Skeletal muscle tissue (tissue), 4 donors: ENCODE results near the gene RASGRF2. TPM values are rescaled to one million over a fixed set of nuclear protein-coding genes. Genes with fewer than 3 reads are reported as not detected.

Experiments used
- H3K27ac ChIP-seq: one replicate; pipeline ENCODE4 v1.7.0; 2013; ENCODE audit warnings: mild to moderate bottlenecking, low read depth, low read length, inconsistent platforms
- H3K27me3 ChIP-seq, 3 donors: one replicate each; pipeline ENCODE4 v1.7.0; 2013; ENCODE audit warnings: low read length in 3 of 3; ENCODE audit not compliant: control insufficient read depth in 3 of 3, insufficient read depth in 3 of 3
- H3K36me3 ChIP-seq, 3 donors: one replicate each; pipeline ENCODE4 v1.7.0; 2013; ENCODE audit warnings: low read length in 3 of 3; ENCODE audit not compliant: control insufficient read depth in 3 of 3, insufficient read depth in 3 of 3
- H3K4me1 ChIP-seq, 3 donors: one replicate each; pipeline ENCODE4 v1.7.0; 2013; ENCODE audit warnings: low read length in 3 of 3, mild to moderate bottlenecking in 3 of 3; ENCODE audit not compliant: control insufficient read depth in 3 of 3, insufficient read depth in 3 of 3
- H3K4me3 ChIP-seq, 3 donors: one replicate each; pipeline ENCODE4 v1.7.0; 2013; ENCODE audit warnings: low read length in 3 of 3
- H3K9ac ChIP-seq, 3 donors: one replicate each; pipeline ENCODE4 v1.7.0; 2013; ENCODE audit warnings: low read length in 3 of 3, mild to moderate bottlenecking in 3 of 3, moderate library complexity in 2 of 3, low read depth in 1 of 3
- H3K9me3 ChIP-seq, 3 donors: one replicate each; pipeline ENCODE4 v1.7.0; 2013; ENCODE audit warnings: low read length in 3 of 3; ENCODE audit not compliant: control insufficient read depth in 3 of 3
- total RNA-seq: library from RNA; depleted of rRNA; stranded (reverse); fragments of >200 nt; gene quantifications from one replicate; pipeline ENCODE4 v1.2.3, GENCODE V29; 2014
- donor health status: Osteomylitis.

The RASGRF2 gene
- total RNA-seq, 1 donor from 2014 or later = 1.0 TPM

DNA sequence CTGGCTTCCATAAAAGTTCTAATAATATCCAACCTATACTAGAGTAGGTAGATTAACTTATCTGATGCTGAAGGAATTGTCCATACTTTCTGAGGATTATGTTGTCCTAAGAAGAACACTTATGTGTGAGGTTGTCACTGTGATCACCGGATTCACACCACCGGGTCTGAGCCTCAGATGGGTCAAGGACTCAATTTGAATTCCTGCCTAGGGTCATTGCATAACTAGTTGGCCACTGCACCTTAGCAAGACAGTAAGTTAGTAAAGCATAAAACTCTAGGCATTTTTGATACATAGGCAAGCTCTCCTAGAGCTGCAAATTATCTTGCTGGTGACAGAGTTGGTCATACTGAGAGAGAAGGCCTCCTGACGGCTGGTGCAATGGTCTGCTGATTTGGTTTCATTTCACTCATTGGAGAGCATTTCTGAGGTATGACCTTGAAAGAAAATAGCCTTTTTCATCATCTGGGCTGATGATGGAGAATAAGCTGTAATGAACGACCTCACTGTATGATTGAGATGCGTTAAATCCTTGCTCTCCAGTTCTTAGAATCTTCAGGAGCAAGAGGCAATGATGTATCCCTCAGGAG is 200.9 kb downstream of the RASGRF2 start:
- Histone ChIP-seq H3K4me3 (no peak overlapping the region), H3K4me1 (no peaks in the 10 kb centered on the region), H3K36me3 (no peaks in the 10 kb centered on the region), H3K27me3 (no peaks in the 10 kb centered on the region), H3K9me3 (no peaks in the 10 kb centered on the region), H3K27ac (no peak overlapping the region), H3K9ac (no peak overlapping the region)

DNA sequence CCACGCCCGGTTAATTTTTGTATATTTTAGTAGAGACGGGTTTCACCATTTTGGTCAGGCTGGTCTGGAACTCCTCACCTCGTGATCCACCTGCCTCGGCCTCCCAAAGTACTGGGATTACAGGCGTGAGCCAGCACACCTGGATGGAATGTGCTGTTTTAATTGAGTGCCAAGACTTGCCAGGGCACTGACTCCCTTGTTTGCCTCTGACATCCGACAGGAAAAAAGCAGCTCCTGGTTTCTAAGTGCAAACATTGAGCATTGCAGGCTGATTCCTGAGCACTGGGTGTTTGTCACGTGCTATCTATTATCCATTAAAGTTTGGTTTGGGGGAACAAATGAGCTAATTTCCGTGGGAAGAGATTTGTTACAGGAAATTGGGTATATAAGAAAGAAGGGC is 202.3 kb downstream of the RASGRF2 start:
- H3K36me3 ChIP-seq = no peaks in the 10 kb centered on the region
- H3K4me1 ChIP-seq = no peaks in the 10 kb centered on the region
- H3K27ac ChIP-seq = no peak overlapping the region
- H3K9ac ChIP-seq = no peak overlapping the region
- H3K27me3 ChIP-seq = no peaks in the 10 kb centered on the region
- H3K9me3 ChIP-seq = no peaks in the 10 kb centered on the region
- H3K4me3 ChIP-seq = no peak overlapping the region

DNA sequence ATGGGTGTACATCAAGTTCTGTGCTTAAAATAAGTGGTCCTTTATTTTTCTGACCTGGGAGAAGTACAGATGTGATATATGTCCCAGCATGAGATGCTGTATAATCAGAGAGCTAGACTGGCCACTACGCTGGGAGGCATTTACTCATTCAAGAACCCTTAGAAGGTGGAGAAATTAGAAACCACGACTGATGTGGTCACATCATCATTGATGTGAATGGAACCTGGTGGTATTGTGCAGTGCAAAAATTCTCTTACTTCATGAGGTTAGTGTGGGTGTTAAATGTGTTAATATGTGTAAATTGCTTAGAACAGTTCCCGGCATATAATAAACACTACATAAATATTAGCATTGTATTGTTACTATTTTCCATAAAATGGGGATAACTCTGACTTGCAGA is 203.5 kb downstream of the RASGRF2 start:
- Histone ChIP-seq H3K9me3 (no peaks in the 10 kb centered on the region), H3K36me3 (no peaks in the 10 kb centered on the region), H3K27me3 (no peaks in the 10 kb centered on the region), H3K4me3 (no peak overlapping the region), H3K4me1 (no peaks in the 10 kb centered on the region), H3K27ac (no peak overlapping the region), H3K9ac (no peak overlapping the region)

DNA sequence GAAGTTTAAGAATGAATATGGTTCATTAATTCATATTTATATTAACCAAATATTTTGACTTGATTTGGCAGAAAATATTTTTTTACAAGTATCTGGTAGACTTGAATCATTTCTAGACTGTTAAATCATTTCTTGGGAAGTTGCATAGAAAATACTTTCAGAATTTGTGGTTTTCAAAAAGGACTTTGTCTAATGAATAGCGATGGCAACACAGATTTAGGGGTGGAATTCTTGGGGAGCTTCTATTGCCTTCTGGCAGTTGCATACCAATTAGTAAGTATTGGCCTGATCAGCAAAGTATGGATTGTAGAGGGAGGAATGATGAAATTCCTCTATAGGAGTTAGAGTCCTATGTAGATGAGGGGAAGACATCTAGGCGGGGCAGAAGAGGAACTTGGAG is 204.3 kb downstream of the RASGRF2 start:
- H3K27me3 ChIP-seq = no peaks in the 10 kb centered on the region
- no peaks in the 10 kb centered on the region for H3K4me1 ChIP-seq
- H3K9me3 ChIP-seq = no peaks in the 10 kb centered on the region
- no peaks in the 10 kb centered on the region for H3K36me3 ChIP-seq
- H3K4me3 ChIP-seq = no peak overlapping the region
- no peak overlapping the region for H3K9ac ChIP-seq
- no peak overlapping the region for H3K27ac ChIP-seq

DNA sequence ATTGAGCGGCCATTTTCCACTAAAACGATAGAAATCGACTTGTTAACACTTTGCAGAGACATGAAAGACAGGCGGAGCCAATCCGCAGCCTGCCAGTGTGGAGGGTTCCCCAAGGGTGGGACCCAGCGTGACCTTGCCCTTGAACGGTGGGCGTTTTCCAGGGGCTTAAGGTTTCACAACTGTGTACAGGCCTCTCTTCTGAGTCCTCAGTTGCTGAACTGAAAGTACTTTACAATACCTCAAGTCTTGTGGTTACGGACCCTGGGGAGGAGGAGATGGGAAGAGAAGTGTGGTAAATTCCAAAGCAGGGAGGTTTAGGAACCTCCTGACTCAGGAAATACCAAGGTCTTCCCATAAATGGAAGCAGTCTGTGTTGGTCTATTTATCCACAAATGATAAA is 204.8 kb downstream of the RASGRF2 start:
- Histone ChIP-seq H3K36me3 (no peaks in the 10 kb centered on the region), H3K4me1 (peaks cover 0 to 3% (median 0%) of the 10 kb centered on the region in 3 donors), H3K9ac (no peak overlapping the region), H3K9me3 (no peaks in the 10 kb centered on the region), H3K27ac (no peak overlapping the region), H3K4me3 (no peak overlapping the region), H3K27me3 (no peaks in the 10 kb centered on the region)

DNA sequence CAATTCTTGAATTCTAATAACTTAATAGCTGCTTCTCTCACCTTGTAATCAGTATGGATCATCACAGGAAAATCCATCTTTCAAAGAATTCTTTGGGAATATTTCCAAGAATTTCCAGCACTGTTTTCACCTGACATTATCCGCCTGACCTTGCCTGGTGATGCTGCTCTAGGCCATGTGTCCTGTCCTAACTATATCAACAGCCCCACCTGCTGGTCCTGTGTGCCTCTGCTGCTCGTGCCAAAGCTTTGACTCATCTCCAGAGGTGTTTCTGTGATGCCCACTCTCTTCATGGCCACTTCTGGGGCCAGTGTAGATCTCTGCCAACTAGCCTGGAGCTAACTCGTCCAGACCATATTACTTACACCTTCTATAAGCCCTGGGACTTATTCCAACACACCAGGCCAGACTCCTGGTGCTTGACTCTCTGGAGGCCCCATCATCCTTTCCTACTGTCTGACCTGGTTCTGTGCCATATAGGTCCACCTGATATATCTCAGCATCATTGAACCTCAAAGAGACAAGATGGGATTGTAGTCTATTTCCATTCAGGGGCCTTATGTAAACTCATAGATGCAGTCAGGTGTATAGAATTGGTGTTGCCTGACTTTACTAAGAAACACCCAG is 205.4 kb downstream of the RASGRF2 start:
- Histone ChIP-seq H3K4me3 (no peak overlapping the region), H3K36me3 (no peaks in the 10 kb centered on the region), H3K9me3 (no peaks in the 10 kb centered on the region), H3K27ac (no peak overlapping the region), H3K27me3 (no peaks in the 10 kb centered on the region), H3K9ac (no peak overlapping the region), H3K4me1 (peaks cover 0 to 5% (median 0%) of the 10 kb centered on the region in 3 donors)

DNA sequence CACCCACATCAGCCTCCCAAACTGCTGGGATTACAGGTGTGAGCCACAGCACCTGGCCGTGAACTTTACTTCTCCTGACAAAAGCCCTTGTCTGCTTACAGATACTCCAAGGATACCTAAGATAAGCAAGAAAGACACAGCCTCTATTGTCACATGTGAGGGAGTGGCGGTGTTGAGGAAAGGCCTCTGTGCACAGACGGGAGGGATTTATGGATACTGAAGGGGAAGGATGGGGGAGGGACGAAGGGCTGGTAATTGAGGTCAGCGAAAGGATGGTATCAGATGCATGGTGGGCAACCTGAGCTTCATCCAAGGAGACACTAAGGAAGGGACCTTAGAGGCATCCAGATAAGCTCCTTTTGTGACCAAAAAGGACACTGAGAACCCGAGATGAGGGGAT is 206.3 kb downstream of the RASGRF2 start:
- no peak overlapping the region for H3K27ac ChIP-seq
- H3K9me3 ChIP-seq = no peaks in the 10 kb centered on the region
- H3K9ac ChIP-seq = no peak overlapping the region
- H3K4me1 ChIP-seq = peaks cover 0 to 5% (median 0%) of the 10 kb centered on the region in 3 donors
- no peaks in the 10 kb centered on the region for H3K36me3 ChIP-seq
- no peak overlapping the region for H3K4me3 ChIP-seq
- no peaks in the 10 kb centered on the region for H3K27me3 ChIP-seq

DNA sequence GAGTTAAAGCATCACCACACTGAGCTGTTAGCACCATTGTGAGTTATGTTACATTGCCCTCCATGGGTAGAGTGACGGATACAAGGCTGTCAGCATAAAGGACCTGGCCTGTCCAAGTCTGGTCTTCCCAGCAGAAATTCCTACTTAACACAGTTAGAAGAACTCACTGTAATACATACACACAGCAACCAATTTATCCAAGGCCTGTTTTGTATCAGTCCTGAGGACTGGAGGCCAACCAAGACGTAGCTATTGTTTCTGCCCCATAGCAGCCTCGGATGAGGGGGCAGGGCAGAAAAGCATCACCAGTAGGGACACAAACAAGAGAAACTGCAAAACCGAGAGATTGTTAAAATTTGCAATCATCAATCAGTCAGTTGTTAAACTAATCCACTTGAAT is 206.9 kb downstream of the RASGRF2 start:
- H3K4me1 ChIP-seq = peaks cover 0 to 5% (median 0%) of the 10 kb centered on the region in 3 donors
- H3K4me3 ChIP-seq = no peak overlapping the region
- no peak overlapping the region for H3K9ac ChIP-seq
- H3K9me3 ChIP-seq = no peaks in the 10 kb centered on the region
- H3K27me3 ChIP-seq = no peaks in the 10 kb centered on the region
- no peaks in the 10 kb centered on the region for H3K36me3 ChIP-seq
- no peak overlapping the region for H3K27ac ChIP-seq

DNA sequence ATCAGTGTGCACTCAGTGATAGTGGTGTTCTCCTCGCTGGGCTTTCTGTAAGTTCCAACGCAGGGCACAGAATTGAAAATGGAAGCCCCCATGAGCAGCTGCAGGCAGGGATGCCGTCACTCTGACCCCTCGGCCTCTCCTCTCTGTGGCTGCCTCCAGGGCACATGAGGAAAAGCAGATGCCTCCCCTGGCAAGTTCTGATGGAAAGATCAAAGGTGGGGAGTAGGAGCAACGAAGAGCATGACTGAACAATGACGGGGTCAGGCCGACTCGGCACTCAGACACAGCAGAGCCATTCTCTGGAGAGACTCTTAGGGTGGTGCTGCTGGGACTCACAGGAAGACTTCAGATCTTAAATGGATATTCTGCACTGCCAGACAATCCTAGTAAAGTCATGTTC is 207.4 kb downstream of the RASGRF2 start:
- no peaks in the 10 kb centered on the region for H3K9me3 ChIP-seq
- no peak overlapping the region for H3K9ac ChIP-seq
- no peaks in the 10 kb centered on the region for H3K27me3 ChIP-seq
- H3K27ac ChIP-seq = no peak overlapping the region
- peaks cover 0 to 5% (median 0%) of the 10 kb centered on the region in 3 donors for H3K4me1 ChIP-seq
- H3K4me3 ChIP-seq = no peak overlapping the region
- no peaks in the 10 kb centered on the region for H3K36me3 ChIP-seq

DNA sequence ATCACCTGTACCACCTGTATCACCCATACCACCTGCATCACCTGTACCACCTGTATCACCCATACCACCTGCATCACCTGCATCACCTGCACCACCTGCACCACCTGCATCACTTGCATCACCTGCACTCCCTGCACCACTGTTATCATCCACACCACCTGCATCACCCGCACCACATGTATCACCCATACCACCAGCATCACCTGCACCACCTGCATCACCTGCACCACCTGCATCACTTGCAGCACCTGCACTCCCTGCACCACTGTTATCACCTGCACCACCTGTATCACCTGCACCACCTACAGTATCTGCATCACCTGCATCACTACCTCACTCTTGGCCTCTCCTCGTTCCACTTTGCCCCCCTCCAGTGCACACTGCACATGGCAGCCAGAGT is 209.8 kb downstream of the RASGRF2 start:
- H3K9ac ChIP-seq = no peak overlapping the region
- peaks cover 0 to 5% (median 0%) of the 10 kb centered on the region in 3 donors for H3K4me1 ChIP-seq
- H3K27me3 ChIP-seq = no peaks in the 10 kb centered on the region
- H3K27ac ChIP-seq = no peak overlapping the region
- no peaks in the 10 kb centered on the region for H3K36me3 ChIP-seq
- no peak overlapping the region for H3K4me3 ChIP-seq
- no peaks in the 10 kb centered on the region for H3K9me3 ChIP-seq
